ENCODE data around the gene TNFAIP8L3. TPM values are rescaled to one million over a fixed set of nuclear protein-coding genes. Genes with fewer than 3 reads are reported as not detected.

The TNFAIP8L3 gene
- total RNA-seq, 1 donor, result 8.3 TPM

GRCh38 chr15:51095681-51096331 is 1.1 kb upstream of the TNFAIP8L3 start:
- no peaks in the 10 kb centered on the region for H3K36me3 ChIP-seq (ENCODE audit: insufficient read depth, low read length)
- peaks cover 21% of the 10 kb centered on the region for H3K27me3 ChIP-seq (ENCODE audit: insufficient read depth, low read length)
- no peaks in the 10 kb centered on the region for H3K9me3 ChIP-seq (ENCODE audit: low read depth, low read length)
- peak; percentile 65 for DNase-seq (ENCODE audit: insufficient read length, low spot score, missing footprints)
- H3K4me2 ChIP-seq (ENCODE audit: insufficient read depth, low read length), result peak overlapping the region; percentile 90
- TF ChIP-seq CTCF (IDR thresholded peaks at IDR 0.05; ENCODE audit: extremely low read depth, low read depth, low read length), result no peak
- no peak overlapping the region for H3K4me3 ChIP-seq (ENCODE audit: insufficient read depth, low read length)
- no peaks in the 10 kb centered on the region for H3K79me2 ChIP-seq (ENCODE audit: insufficient read depth, low read length)
- peaks cover 16% of the 10 kb centered on the region for H3K4me1 ChIP-seq (ENCODE audit: insufficient read depth, low read length)
- no peak overlapping the region for H3K27ac ChIP-seq (ENCODE audit: low read depth, low read length)
- no peak overlapping the region for H2AFZ ChIP-seq (ENCODE audit: low read length)
- no peaks in the 10 kb centered on the region for H4K20me1 ChIP-seq (ENCODE audit: insufficient read depth, low read length)

GRCh38 chr15:51093839-51094605 is 684 bp downstream of the TNFAIP8L3 start:
- peaks cover 16% of the 10 kb centered on the region for H3K4me1 ChIP-seq (ENCODE audit: insufficient read depth, low read length)
- H3K79me2 ChIP-seq (ENCODE audit: insufficient read depth, low read length), result no peaks in the 10 kb centered on the region
- H3K9me3 ChIP-seq (ENCODE audit: low read depth, low read length), result no peaks in the 10 kb centered on the region
- no peak overlapping the region for H3K27ac ChIP-seq (ENCODE audit: low read depth, low read length)
- H2AFZ ChIP-seq (ENCODE audit: low read length), result peak overlapping the region; percentile 60
- H3K27me3 ChIP-seq (ENCODE audit: insufficient read depth, low read length), result peaks cover 20% of the 10 kb centered on the region
- peak overlapping the region; percentile 84 for H3K4me2 ChIP-seq (ENCODE audit: insufficient read depth, low read length)
- H4K20me1 ChIP-seq (ENCODE audit: insufficient read depth, low read length), result no peaks in the 10 kb centered on the region
- H3K36me3 ChIP-seq (ENCODE audit: insufficient read depth, low read length), result no peaks in the 10 kb centered on the region
- peak overlapping the region; percentile 73 for H3K4me3 ChIP-seq (ENCODE audit: insufficient read depth, low read length)
- no peak for TF ChIP-seq CTCF (IDR thresholded peaks at IDR 0.05; ENCODE audit: extremely low read depth, low read depth, low read length)
- DNase-seq (ENCODE audit: insufficient read length, low spot score, missing footprints), result peak; percentile 95

- H4K20me1 ChIP-seq (ENCODE audit: insufficient read depth, low read length), result no peaks in the 10 kb centered on the region
- peaks cover 16% of the 10 kb centered on the region for H3K4me1 ChIP-seq (ENCODE audit: insufficient read depth, low read length)
- H3K4me3 ChIP-seq (ENCODE audit: insufficient read depth, low read length), result peak overlapping the region; percentile 73
- H2AFZ ChIP-seq (ENCODE audit: low read length), result no peak overlapping the region
- no peaks in the 10 kb centered on the region for H3K36me3 ChIP-seq (ENCODE audit: insufficient read depth, low read length)
- H3K79me2 ChIP-seq (ENCODE audit: insufficient read depth, low read length), result no peaks in the 10 kb centered on the region
- H3K4me2 ChIP-seq (ENCODE audit: insufficient read depth, low read length), result peak overlapping the region; percentile 84
- H3K27ac ChIP-seq (ENCODE audit: low read depth, low read length), result no peak overlapping the region
- TF ChIP-seq CTCF (IDR thresholded peaks at IDR 0.05; ENCODE audit: extremely low read depth, low read depth, low read length), result no peak
- DNase-seq (ENCODE audit: insufficient read length, low spot score, missing footprints), result no peak
- H3K27me3 ChIP-seq (ENCODE audit: insufficient read depth, low read length), result peaks cover 19% of the 10 kb centered on the region
- H3K9me3 ChIP-seq (ENCODE audit: low read depth, low read length), result no peaks in the 10 kb centered on the region
Measured at GRCh38 chr15:51093488-51093838, 1.2 kb downstream of the TNFAIP8L3 start.

- H3K79me2 ChIP-seq (ENCODE audit: insufficient read depth, low read length), result no peaks in the 10 kb centered on the region
- no peak overlapping the region for H3K4me3 ChIP-seq (ENCODE audit: insufficient read depth, low read length)
- H3K36me3 ChIP-seq (ENCODE audit: insufficient read depth, low read length), result no peaks in the 10 kb centered on the region
- no peaks in the 10 kb centered on the region for H4K20me1 ChIP-seq (ENCODE audit: insufficient read depth, low read length)
- peaks cover 19% of the 10 kb centered on the region for H3K27me3 ChIP-seq (ENCODE audit: insufficient read depth, low read length)
- H2AFZ ChIP-seq (ENCODE audit: low read length), result no peak overlapping the region
- H3K27ac ChIP-seq (ENCODE audit: low read depth, low read length), result no peak overlapping the region
- DNase-seq (ENCODE audit: insufficient read length, low spot score, missing footprints), result no peak
- H3K4me1 ChIP-seq (ENCODE audit: insufficient read depth, low read length), result peaks cover 7% of the 10 kb centered on the region
- H3K9me3 ChIP-seq (ENCODE audit: low read depth, low read length), result no peaks in the 10 kb centered on the region
- H3K4me2 ChIP-seq (ENCODE audit: insufficient read depth, low read length), result no peak overlapping the region
- TF ChIP-seq CTCF (IDR thresholded peaks at IDR 0.05; ENCODE audit: extremely low read depth, low read depth, low read length), result no peak
Measured at GRCh38 chr15:51092480-51093040, 2.1 kb downstream of the TNFAIP8L3 start.

Measured in osteoblast (primary cell).